HUES64 (cell line): ENCODE measurements around the gene FAM167B.
"Not testable (repeated sequence)": the region's sequence is repeated elsewhere in the genome, so short reads cannot be mapped to it uniquely, and the experiment has no call there.

Experiments used
- H3K27ac ChIP-seq: 2 replicates; pipeline ENCODE4 v1.7.0; 2013; ENCODE audit warnings: low read depth, low read length, inconsistent platforms
- H3K27me3 ChIP-seq: 2 replicates; pipeline ENCODE4 v1.6.1; 2013; ENCODE audit warnings: mild to moderate bottlenecking, low read length; ENCODE audit not compliant: insufficient read depth
- H3K36me3 ChIP-seq: 2 replicates; pipeline ENCODE4 v1.6.1; 2013; ENCODE audit warnings: mild to moderate bottlenecking, low read length; ENCODE audit not compliant: insufficient read depth
- H3K4me1 ChIP-seq: 2 replicates; pipeline ENCODE4 v1.6.1; 2013; ENCODE audit warnings: mild to moderate bottlenecking, low read length, moderate library complexity; ENCODE audit not compliant: insufficient read depth
- H3K4me3 ChIP-seq: 2 replicates; pipeline ENCODE4 v1.5.1; 2013; ENCODE audit warnings: mild to moderate bottlenecking, low read length, moderate library complexity
- H3K9ac ChIP-seq: 2 replicates; pipeline ENCODE4 v1.6.1; 2013; ENCODE audit warnings: mild to moderate bottlenecking, low read depth, low read length
- H3K9me3 ChIP-seq: 2 replicates; pipeline ENCODE4 v1.6.1; 2013; ENCODE audit warnings: low read depth, low read length; ENCODE audit not compliant: insufficient read depth
- WGBS: fragments of 150-250, 120-280 bp; methylation state at CpG from one replicate; pipeline ENCODE4 v1.1.7; 2013; ENCODE audit warnings: missing lambda C conversion rate; 5-methylcytosine and 5-hydroxymethylcytosine counted together

FAM167B gene

DNA sequence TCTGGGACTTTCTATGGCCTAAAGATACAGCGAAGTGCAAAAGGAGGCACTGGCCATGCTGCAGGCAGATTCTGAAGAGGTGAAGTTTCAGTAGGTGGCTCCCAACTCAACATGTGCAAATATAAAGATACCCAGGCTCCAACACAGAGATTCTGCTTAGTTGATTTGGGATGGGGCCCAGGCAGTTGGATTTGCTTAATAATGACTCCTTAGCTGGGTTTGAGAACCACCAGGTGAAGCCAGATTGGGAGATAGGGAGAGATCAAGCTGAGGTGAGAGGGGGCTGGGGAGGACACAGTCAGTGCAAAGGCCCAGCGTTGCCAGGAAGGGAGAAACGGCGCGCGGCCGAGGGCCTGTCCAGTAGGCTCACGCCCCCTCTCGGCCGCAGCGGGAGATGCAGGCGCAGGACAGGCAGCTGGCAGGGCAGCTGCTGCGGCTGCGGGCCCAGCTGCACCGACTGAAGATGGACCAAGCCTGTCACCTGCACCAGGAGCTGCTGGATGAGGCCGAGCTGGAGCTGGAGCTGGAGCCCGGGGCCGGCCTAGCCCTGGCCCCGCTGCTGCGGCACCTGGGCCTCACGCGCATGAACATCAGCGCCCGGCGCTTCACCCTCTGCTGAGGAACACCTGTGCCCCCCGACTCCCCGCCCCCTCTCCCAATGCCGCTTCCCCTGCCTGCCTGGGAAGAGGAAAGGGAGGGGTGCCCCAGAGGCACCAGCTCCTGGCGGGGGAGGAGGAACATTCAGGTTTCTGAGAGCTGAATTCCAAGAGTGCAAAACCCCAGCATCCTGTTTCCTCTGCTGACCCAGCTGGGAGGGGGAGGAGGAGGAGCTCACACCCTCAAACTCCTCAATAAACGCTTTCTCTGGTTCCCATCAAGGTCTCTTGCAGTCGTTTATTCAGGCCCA lies 1.2 kb downstream of the FAM167B start:
- peak overlapping the region; percentile 63; the same call in 1 of the 2 replicates for H3K27ac ChIP-seq
- peak overlapping the region; percentile 46 for H3K4me3 ChIP-seq
- no peak overlapping the region for H3K9ac ChIP-seq
- no peaks in the 10 kb centered on the region for H3K27me3 ChIP-seq
- 7% methylated on average over 27 of the region's 31 CpGs for WGBS
- no peaks in the 10 kb centered on the region for H3K36me3 ChIP-seq
- H3K9me3 ChIP-seq = no peaks in the 10 kb centered on the region
- peaks cover 13% of the 10 kb centered on the region for H3K4me1 ChIP-seq

DNA sequence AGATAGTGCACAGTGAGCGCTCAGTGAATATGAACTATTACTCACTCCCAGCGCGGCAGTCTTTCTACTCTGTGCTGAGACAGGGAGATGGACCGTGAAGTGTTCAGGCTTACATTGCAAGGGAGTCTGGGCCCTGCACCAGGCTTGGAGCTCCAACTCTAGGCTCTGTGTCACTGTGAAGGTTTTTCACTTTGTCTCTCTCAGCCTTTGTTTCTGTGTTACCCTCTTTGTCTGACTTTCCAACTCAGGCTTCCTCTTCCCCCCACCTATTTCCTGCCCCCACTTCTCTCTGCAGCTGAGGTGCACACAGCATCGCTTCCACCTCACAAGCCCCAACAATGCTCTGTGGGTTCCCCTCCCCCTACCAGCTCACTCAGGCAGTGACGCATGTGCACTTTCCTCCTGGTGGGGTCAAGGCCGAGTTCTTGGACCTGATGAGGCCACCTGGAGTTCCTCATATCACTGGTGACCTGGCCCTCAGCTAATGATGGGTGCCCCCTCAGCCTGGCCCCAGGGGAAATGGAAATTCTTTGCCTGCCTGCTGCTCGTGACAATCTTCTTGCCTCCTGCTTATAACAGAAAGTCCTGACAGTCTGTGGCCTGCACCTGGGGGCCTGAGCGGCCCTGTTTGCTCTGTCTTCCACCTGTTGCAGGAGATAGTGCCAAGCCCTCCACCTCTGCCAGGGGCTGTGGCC lies 3.0 kb downstream of the FAM167B start:
- Histone ChIP-seq H3K36me3 (no peaks in the 10 kb centered on the region), H3K4me1 (peaks cover 13% of the 10 kb centered on the region), H3K27ac (no peak overlapping the region), H3K27me3 (no peaks in the 10 kb centered on the region), H3K9me3 (no peaks in the 10 kb centered on the region), H3K9ac (no peak overlapping the region), H3K4me3 (no peak overlapping the region)
- WGBS = 65% methylated on average over 9 of the region's 9 CpGs

DNA sequence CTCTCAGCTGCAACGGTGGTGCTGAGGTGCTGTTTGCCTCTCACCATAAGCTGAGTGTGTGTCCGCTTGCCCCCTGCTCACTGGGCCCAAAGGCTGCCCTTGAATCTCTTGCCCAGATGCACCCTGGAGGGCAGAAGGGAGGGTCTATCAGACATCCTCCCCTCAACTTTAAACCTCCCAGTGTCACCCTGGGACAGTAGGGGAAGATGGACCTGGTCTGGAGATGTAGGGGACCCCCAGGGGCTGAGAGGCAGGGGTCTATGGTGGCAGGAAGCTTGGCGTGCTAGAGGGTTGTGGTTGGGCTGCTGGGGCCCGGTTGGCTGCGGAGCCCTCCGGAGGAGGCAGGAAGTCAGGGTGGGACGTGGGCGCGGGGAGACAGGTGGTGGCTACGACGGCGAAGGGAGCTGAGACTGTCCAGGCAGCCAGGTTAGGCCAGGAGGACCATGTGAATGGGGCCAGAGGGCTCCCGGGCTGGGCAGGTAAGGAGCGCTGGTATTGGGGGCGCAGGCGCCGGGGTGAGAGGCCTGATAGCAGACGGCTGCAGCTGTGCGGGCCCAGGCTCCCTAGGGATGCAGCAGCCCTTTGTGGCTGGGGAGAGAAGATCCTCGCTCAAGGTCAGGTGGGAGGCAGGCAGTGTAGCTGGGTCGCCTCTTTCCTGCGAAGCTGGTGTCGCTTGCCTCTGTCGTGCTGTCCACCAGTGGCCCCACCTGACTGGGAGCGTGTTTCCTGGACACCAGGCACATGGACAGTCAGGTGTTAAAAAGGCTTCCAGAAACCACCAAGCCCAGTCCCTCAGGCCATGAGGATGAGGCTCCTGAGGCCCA lies 4.1 kb downstream of the FAM167B start, which contains the start of gene LCK:
Gene LCK (plus strand): TSS at position 373 of the 824 bp plus-strand sequence. CDS start 23,065 bp downstream, outside the sequence.
- peaks cover 13% of the 10 kb centered on the region for H3K4me1 ChIP-seq
- no peak within 1 kb of the TSS for H3K9ac ChIP-seq
- WGBS = 89% methylated on average over 25 of the region's 25 CpGs
- H3K36me3 ChIP-seq = no peaks in the 10 kb centered on the region
- H3K27me3 ChIP-seq = no peaks in the 10 kb centered on the region
- no peaks in the 10 kb centered on the region for H3K9me3 ChIP-seq
- H3K4me3 ChIP-seq = no peak within 1 kb of the TSS
- no peak within 1 kb of the TSS for H3K27ac ChIP-seq

DNA sequence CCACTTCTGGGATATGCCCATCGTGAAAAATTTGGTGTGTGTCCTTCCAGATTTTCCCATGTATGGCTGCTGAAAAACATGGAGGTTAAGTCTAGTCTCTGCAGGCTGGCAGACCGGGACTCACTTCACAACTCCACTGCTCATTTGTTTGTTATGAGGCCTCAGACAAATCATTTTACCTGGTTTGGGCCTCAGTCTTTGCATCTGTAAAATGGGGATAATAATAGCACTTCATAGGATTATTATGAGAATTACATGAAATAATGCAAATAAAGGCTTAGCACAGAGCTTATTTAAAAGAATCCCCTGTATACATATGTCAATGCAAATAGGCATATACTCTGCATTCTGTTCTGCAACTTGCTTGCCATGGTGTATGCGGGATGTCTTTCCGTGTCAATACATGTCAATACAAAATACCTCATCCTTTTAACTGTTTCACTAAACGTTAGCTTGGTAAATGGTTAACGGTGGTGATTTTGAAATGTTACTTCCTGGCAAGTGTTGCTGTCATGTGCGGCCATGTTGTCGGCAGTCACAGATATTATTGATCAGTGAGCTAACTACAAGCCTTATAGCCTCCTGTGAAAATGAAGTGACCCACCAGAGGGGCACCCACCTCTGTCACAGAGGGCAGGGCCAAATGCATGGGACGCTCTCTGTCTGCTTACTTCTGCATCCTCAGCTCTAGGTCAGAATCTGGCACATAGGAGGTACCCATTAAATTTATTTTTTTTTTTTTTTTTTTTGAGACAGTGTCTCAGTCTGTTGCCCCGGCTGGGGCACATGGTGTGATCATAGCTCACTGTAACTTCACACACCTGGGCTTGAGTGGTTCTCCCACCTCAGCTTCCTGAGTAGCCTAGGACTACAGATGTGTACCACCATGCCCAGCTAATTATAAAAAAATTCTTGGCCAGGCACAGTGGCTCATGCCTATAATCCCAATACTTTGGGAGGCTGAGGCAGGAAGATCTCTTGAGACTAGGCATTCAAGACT lies 8.3 kb downstream of the FAM167B start:
- 95% methylated on average over 10 of the region's 10 CpGs for WGBS
- 0 out of 2 replicates have a peak, but pooled peaks cover under 1% of the 10 kb centered on the region for H3K4me1 ChIP-seq
- no peaks in the 10 kb centered on the region for H3K36me3 ChIP-seq
- no peaks in the 10 kb centered on the region for H3K27me3 ChIP-seq
- H3K9me3 ChIP-seq = no peaks in the 10 kb centered on the region
- H3K27ac ChIP-seq = no peak overlapping the region
- no peak overlapping the region for H3K9ac ChIP-seq
- no peak overlapping the region for H3K4me3 ChIP-seq

DNA sequence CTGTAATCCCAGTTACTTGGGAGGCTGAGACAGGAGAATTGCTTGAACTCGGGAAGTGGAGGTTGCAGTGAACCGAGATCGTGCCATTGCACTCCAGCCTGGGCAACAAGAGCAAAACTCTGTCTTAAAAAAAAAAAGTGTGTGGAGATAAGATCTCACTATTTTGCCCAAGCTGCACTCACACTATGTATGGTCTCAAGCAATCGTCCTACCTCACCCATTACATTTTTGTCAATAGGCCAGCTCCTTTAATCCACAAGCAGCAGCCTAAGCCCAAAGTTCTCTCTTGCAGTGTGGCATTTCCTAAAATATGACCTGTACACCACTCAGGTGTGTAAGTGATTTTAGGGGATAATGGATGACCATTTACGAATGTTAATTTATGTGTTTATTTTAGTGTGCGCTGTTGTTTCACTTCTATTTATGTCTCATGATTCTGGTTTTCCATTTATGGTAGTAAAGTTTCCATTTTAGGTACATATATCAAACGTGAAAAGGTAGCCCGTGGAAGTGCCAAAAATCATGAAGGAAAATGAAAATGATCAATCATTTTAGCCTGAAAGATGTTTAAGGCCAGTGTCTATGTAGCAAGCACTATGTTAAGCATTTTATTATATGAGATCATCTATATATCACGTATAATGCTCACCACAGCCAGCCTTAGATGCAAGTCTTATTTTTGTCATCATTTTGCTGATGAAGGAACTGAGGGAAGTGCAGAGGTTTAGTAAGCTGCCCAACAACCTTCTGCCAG lies 9.6 kb downstream of the FAM167B start:
- Histone ChIP-seq H3K4me1 (no peaks in the 10 kb centered on the region), H3K27me3 (no peaks in the 10 kb centered on the region), H3K4me3 (no peak overlapping the region), H3K9me3 (no peaks in the 10 kb centered on the region), H3K36me3 (no peaks in the 10 kb centered on the region), H3K27ac (no peak overlapping the region), H3K9ac (no peak overlapping the region)
- 94% methylated on average over 8 of the region's 9 CpGs for WGBS

DNA sequence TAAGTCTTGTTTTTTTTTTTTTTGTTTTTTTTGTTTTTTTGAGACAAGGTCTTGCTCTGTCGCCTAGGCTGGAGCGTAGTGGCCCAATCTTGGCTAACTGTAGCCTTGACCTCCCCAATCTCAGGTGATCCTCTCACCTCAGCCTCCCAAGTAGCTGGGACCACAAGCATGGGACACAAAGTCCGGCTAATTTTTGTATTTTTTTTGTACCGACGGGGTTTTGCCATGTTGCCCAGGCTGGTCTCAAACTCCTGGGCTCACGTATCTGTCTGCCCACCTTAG lies 10.1 kb downstream of the FAM167B start:
- H3K27me3 ChIP-seq = no peaks in the 10 kb centered on the region
- no peaks in the 10 kb centered on the region for H3K9me3 ChIP-seq
- no peaks in the 10 kb centered on the region for H3K36me3 ChIP-seq
- H3K4me3 ChIP-seq = no peak overlapping the region
- 94% methylated on average over 6 of the region's 6 CpGs for WGBS
- no peak overlapping the region for H3K27ac ChIP-seq
- no peak overlapping the region for H3K9ac ChIP-seq
- no peaks in the 10 kb centered on the region for H3K4me1 ChIP-seq

DNA sequence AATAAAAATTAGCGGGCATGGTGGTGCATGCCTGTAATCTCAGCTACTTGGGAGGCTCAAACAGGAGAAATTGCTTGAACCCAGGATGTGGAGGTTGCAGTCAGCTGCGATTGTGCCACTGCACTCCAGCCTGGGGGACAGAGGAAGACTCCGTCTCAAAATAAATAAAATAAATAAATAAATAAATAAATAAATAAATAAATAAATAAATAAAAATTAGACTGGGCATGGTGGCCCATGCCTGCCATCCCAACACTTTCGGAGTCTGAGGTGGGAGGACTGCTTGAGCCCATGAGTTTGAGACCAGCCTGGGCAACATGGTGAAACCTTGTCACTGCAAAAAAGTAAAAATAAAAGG lies 16.2 kb downstream of the FAM167B start:
- H3K36me3 ChIP-seq = not testable (repeated sequence)

DNA sequence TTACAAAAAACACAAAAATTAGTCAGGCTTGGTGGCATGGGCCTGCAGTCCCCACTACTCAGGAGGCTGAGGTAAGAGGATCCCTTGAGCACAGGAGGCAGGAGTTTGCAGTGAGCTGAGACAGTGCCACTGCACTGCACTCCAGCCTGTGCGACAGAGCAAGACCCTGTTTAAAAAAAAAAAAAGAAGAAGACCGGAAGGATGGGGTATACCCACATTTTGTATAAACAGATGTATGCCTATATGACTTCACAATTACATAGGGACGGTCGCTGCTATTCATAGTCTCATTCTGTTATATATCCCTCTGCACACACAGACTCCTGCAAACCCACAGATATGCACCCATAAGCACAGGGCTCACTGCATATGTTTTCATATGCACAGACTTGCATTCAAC lies 16.7 kb downstream of the FAM167B start:
- WGBS = 97% methylated on average over 3 of the region's 4 CpGs
- H3K4me3 ChIP-seq = no peak overlapping the region

More for the DNA sequence above, 16.2 kb downstream of the FAM167B start:
- H3K4me3 ChIP-seq, H3K9ac ChIP-seq, H3K27ac ChIP-seq, H3K27me3 ChIP-seq, H3K4me1 ChIP-seq, H3K9me3 ChIP-seq: not testable (repeated sequence)
- 97% methylated on average over 3 of the region's 4 CpGs for WGBS

DNA sequence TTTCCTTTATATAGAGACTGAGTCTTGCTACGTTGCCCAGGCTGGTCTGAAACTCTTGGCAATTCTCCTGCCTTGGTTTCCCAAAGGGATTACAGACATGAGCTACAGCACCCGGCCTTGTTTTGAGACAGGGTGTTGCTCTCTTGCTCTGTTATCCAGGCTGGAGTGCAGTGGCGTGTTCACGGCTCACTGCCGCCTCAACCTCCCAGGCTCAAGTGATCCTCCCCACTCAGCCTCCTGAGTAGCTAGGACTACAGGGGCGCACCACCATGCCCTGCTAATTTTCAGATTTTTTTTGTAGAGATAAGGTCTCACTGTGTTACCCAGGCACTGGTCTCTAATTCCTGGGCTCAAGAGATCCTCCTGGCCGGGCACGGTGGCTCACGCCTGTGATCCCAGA lies 18.8 kb downstream of the FAM167B start:
- Histone ChIP-seq H3K27me3 (no peaks in the 10 kb centered on the region), H3K27ac (no peak overlapping the region), H3K4me3 (no peak overlapping the region), H3K4me1 (no peaks in the 10 kb centered on the region), H3K36me3 (no peaks in the 10 kb centered on the region), H3K9ac (no peak overlapping the region), H3K9me3 (no peaks in the 10 kb centered on the region)
- WGBS = 96% methylated on average over 9 of the region's 9 CpGs

More for the DNA sequence above, 16.7 kb downstream of the FAM167B start:
- Histone ChIP-seq H3K27ac (no peak overlapping the region), H3K9ac (no peak overlapping the region), H3K4me1 (no peaks in the 10 kb centered on the region), H3K9me3 (no peaks in the 10 kb centered on the region), H3K27me3 (no peaks in the 10 kb centered on the region), H3K36me3 (no peaks in the 10 kb centered on the region)
